NB4 (cell line): ENCODE results near the gene SNX19.

Experiments used
- CTCF ChIP-seq: IDR thresholded peaks from one replicate; pipeline ENCODE4 v1.5.1; 2012; ENCODE audit warnings: low read depth, low read length
- MAX ChIP-seq: IDR thresholded peaks from 2 replicates; pipeline ENCODE4 v1.6.1; 2011; ENCODE audit warnings: low read depth, low read length
- MYC ChIP-seq: IDR thresholded peaks from 2 replicates; pipeline ENCODE4 v1.6.1; 2011; ENCODE audit warnings: low read depth, low read length
- POLR2A ChIP-seq: IDR thresholded peaks from 2 replicates; pipeline ENCODE4 v1.6.1; 2011; ENCODE audit warnings: mild to moderate bottlenecking; ENCODE audit not compliant: insufficient read length; ENCODE audit errors: extremely low read depth

DNA sequence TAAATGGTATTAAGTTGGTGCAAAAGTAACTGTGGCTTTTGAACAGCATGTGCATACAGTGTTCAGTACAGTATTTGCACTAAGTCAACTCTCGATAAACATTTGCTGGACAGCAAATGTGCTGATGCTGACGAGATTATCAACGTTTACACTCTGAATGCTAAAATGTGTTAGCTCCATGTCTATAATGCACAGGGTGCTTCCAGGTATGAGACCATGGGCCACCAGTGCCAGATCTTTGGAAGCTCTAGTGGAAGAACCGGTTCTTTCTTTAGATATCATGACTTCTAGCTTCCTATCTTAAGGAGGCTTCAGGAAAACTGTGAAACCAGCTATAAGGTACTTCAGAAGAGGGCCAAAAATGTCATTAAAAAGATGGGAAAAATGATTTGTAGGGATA, 17.2 kb downstream of the SNX19 start:
- TF ChIP-seq POLR2A (no peak), CTCF (no peak), MAX (no peak), MYC (no peak)
